Stimulated activated CD8-positive, alpha-beta memory T cell treated with anti-CD3 and anti-CD28 coated beads, Interleukin-12 subunit alpha, Interleukin-12 subunit beta, amount 100 ng/mL, for 1 hour (primary cell): ENCODE data around the gene STK39.
"Not testable (repeated sequence)": the region's sequence is repeated elsewhere in the genome, so short reads cannot be mapped to it uniquely, and the experiment has no call there.

Experiments
- DNase-seq: peaks from one replicate; pipeline ENCODE4 v3.0.0-alpha.2; 2020; ENCODE audit warnings: low read depth

Gene STK39

GRCh38 chr2:168047091-168047690, 200.2 kb downstream of the STK39 start:
- DNase-seq = no peak

GRCh38 chr2:168044579-168044978, 202.8 kb downstream of the STK39 start:
- no peak for DNase-seq

GRCh38 chr2:168044176-168044575, 203.2 kb downstream of the STK39 start:
- no peak for DNase-seq

- not testable (repeated sequence) for DNase-seq
These were observed 205.1 kb downstream of the STK39 start for GRCh38 chr2:168042127-168042824.

- no peak for DNase-seq
These were observed 207.5 kb downstream of the STK39 start for GRCh38 chr2:168039881-168040280.

- no peak for DNase-seq
These were observed 209.6 kb downstream of the STK39 start for GRCh38 chr2:168037778-168038177.

- no peak for DNase-seq
These were observed 211.9 kb downstream of the STK39 start for GRCh38 chr2:168035458-168035857.

- DNase-seq = no peak
These were observed 212.8 kb downstream of the STK39 start for GRCh38 chr2:168034616-168035015.

GRCh38 chr2:168033966-168034365, 213.4 kb downstream of the STK39 start:
- DNase-seq = no peak

GRCh38 chr2:168032091-168032490, 215.3 kb downstream of the STK39 start:
- DNase-seq = no peak

- DNase-seq = no peak
These were observed 216.4 kb downstream of the STK39 start for GRCh38 chr2:168030862-168031624.

- DNase-seq = no peak
These were observed 218.3 kb downstream of the STK39 start for GRCh38 chr2:168029071-168029470.

- no peak for DNase-seq
These were observed 219.0 kb downstream of the STK39 start for GRCh38 chr2:168028362-168028761.

- DNase-seq = no peak
These were observed 221.8 kb downstream of the STK39 start for GRCh38 chr2:168025487-168026202.

GRCh38 chr2:168024459-168024858, 222.9 kb downstream of the STK39 start:
- no peak for DNase-seq

- no peak for DNase-seq
These were observed 225.4 kb downstream of the STK39 start for GRCh38 chr2:168021800-168022587.

GRCh38 chr2:168015274-168015953, 232.0 kb downstream of the STK39 start:
- DNase-seq = no peak

- no peak for DNase-seq
These were observed 237.5 kb downstream of the STK39 start for GRCh38 chr2:168009900-168010299.

GRCh38 chr2:168008646-168009195, 238.7 kb downstream of the STK39 start:
- no peak for DNase-seq

- DNase-seq = no peak
These were observed 240.9 kb downstream of the STK39 start for GRCh38 chr2:168006498-168006897.

- DNase-seq = no peak
These were observed 241.8 kb downstream of the STK39 start for GRCh38 chr2:168005586-168005985.
